Neural cell (in vitro differentiated cells): ENCODE measurements around the gene TM7SF3.

ENCODE experiments used
- POLR2AphosphoS5 ChIP-seq: IDR thresholded peaks from 2 replicates; pipeline ENCODE4 v1.6.1; 2012
- TF ChIP-seq, protein P1 (sequence below): fragments of 450-650 bp; IDR thresholded peaks from 2 replicates; pipeline ENCODE4 v1.5.1; 2014; ENCODE audit warnings: antibody characterized with exemption, mild to moderate bottlenecking, moderate library complexity; ENCODE audit not compliant: poor library complexity, severe bottlenecking

GRCh38 chr12:26961803-26962202 is 52.4 kb downstream of the TM7SF3 start:
- TF ChIP-seq, protein P1, sequence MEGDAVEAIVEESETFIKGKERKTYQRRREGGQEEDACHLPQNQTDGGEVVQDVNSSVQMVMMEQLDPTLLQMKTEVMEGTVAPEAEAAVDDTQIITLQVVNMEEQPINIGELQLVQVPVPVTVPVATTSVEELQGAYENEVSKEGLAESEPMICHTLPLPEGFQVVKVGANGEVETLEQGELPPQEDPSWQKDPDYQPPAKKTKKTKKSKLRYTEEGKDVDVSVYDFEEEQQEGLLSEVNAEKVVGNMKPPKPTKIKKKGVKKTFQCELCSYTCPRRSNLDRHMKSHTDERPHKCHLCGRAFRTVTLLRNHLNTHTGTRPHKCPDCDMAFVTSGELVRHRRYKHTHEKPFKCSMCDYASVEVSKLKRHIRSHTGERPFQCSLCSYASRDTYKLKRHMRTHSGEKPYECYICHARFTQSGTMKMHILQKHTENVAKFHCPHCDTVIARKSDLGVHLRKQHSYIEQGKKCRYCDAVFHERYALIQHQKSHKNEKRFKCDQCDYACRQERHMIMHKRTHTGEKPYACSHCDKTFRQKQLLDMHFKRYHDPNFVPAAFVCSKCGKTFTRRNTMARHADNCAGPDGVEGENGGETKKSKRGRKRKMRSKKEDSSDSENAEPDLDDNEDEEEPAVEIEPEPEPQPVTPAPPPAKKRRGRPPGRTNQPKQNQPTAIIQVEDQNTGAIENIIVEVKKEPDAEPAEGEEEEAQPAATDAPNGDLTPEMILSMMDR = no peak
- no peak for TF ChIP-seq POLR2AphosphoS5
